ENCODE data around the gene PLOD2.

PLOD2 gene

DNA sequence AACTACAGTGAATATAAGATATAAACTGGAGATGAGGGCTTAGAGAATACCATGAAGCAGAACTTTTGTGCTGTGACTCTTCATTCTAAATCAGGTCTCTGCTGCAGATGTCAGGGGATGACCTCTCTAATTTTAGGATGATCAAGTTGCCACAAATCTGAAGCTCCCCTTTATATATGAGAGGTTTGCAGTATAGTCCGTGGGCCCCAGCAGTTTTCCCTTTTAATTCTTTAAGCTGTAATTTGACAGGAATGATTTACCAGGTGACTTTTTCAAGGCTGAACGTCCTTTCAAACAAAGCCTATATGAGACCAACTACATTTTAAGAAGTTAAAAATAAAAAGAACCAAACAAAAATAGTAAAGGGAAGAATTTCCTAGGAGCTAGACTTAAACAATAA is 4.9 kb upstream of the PLOD2 start:
- no peak for DNase-seq

DNA sequence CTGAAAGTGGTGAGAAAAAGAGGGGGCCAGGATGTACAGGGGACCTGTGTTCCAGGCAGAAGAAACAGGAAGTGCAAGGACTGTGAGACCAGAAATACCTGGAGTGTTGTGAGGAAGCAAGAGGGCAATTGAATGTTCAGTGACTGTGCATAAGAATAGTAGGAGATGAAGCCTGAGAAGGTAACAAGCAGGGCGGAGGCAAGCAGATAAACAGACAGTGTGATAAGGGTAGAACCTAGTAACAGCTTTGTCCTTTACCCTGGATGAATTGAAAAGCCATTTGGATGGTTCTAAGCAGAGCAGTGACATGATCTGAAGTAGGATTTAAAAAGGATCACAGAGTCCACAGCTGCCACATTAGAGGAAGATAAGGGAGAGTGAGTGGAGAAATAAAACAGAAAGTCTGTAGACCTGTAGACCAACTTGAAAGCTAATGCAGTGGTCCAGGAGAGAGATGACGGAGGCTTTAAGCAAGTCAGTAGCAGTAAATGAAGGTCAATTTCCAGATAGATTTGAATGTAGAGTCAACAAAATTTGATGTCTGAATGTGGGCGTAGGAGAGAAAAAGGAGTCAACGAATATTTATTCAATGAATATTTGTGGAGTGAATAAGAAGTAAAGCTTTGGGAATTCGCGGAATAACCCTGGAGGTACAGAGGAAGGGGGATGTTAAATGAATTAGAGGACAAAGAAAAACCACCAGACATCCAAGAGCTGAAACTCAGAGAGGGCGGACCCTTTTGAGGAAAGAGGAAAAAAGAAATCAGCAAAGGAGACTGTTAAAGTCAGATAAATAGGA is 4.2 kb upstream of the PLOD2 start:
- DNase-seq, result no peak

- no peak for DNase-seq
These were observed 3.5 kb upstream of the PLOD2 start for GRCh38 chr3:146164506-146164905.

GRCh38 chr3:146164071-146164470 is 3.1 kb upstream of the PLOD2 start:
- DNase-seq, result no peak

DNA sequence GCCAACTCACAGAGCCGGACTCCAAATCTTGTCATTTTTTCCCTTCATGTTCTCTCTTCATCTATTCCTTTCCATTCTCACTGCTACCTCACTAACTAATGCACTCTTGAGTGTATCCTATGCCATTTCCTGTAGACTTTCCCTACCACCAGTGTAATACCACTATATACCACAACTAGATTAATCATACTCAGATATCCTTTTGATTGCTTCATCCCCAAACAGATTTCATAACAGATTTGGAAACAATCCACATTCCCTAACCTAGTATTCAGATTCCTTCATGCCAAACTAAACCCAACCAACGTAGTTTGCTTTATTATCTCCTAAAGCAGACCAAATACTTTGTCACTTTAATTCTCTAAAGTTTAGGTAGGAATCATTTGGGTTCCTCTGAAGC is 2.6 kb upstream of the PLOD2 start:
- DNase-seq, result no peak

- DNase-seq, result no peak
These were observed 1.6 kb upstream of the PLOD2 start for GRCh38 chr3:146162561-146162960.

GRCh38 chr3:146161663-146162002 is 649 bp upstream of the PLOD2 start:
- DNase-seq, result peak; percentile 66

GRCh38 chr3:146160321-146160963 is 542 bp downstream of the PLOD2 start:
- peak; percentile 91 for DNase-seq

DNA sequence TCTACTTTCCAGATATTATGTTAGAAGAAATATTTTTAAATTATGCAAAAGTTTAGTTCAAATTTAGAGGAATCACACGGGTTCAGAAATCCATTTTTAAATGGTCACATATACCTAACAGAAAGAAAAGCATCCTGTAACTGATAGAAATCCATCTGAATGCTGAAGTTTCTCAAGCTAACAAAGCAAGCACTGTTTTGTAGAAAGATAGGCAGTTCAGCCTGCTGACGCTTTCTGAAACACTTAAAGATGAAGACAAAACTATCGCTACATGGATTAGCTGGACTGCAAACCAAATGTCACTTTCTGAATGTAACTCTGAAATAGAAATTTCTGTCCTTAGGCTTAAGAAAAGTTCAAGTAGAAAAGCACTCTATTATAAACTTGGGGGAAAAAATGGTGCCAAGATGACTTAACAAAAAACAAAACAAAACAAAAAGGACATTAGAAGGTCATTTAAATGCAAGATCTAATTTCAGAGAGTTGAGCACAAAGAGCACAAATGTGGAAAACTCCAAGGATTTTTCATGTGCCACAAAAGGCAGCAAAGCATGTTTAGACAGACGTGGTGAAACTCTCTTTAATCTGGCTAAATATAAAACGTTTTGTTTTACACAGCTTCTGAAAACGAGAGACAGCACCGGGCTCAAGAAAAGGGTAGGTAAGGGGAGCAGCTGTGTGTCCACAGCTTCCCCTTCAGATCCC is 1.2 kb downstream of the PLOD2 start:
- DNase-seq, result no peak

GRCh38 chr3:146159037-146159436 is 1.9 kb downstream of the PLOD2 start:
- no peak for DNase-seq

GRCh38 chr3:146157325-146158060 is 3.5 kb downstream of the PLOD2 start:
- no peak for DNase-seq

GRCh38 chr3:146156666-146157314 is 4.2 kb downstream of the PLOD2 start:
- no peak for DNase-seq

DNA sequence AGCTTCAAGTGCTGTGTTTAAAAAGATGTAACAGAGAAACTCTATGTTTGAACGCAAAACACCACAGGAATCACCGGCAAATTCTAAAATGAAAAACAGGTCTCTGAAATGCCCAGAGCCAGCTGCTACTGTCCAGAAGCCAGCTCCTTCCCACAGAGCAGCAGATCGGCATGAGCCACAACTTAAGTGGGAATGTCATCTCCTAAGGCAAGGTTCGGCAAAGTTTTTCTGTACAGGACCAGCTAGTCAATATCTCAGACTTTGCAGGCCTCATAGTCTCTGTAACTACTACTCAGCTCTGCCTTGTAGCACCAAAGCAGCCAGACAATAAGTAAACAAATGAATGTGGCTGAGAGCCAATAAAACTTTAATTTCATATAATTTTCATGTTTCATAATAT is 4.9 kb downstream of the PLOD2 start:
- DNase-seq, result peak; percentile 60

DNA sequence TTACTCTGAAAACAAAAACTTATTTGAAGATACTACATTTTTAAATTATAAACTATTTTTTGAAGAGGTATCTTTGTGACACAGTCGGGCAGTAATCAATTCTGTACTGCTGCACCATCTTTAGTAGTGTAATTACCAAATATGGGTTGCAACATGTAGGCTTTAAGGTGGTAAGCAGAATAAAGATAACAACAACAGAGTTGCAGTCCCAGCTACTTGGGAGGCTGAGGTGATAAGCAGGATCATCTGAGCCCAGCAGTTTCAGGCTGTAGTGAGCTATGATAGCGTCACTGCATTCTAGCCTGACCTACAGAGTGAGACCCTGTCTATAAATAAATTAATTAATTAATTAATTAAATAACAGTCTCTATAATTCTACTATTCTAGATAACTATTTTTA is 6.0 kb downstream of the PLOD2 start:
- DNase-seq, result no peak

- no peak for DNase-seq
These were observed 6.7 kb downstream of the PLOD2 start for GRCh38 chr3:146154316-146154715.

- DNase-seq, result no peak
These were observed 7.6 kb downstream of the PLOD2 start for GRCh38 chr3:146153429-146153828.

DNA sequence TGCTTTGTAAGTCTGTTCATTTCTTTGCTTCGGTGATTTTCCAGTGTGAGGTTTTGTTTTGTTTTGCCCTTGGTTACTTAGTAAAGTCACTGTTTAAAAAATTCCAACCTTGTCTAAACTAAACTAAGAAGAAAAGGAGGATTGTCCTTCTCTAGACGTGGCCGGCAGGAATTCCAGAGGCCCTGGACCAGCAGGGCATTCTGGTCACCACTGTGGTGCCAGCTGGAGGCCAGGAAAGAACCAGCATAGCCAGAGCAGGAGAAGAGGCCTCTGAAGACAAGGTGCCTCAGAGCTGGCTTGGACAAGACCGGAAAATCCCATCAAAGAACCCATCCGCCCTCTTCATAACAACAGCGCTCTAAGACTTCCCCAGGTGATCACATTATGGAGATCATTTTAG is 8.2 kb downstream of the PLOD2 start:
- peak; percentile 61 for DNase-seq

GRCh38 chr3:146148468-146148931 is 12.5 kb downstream of the PLOD2 start:
- DNase-seq, result no peak

- no peak for DNase-seq
These were observed 15.3 kb downstream of the PLOD2 start for GRCh38 chr3:146145642-146146041.

DNA sequence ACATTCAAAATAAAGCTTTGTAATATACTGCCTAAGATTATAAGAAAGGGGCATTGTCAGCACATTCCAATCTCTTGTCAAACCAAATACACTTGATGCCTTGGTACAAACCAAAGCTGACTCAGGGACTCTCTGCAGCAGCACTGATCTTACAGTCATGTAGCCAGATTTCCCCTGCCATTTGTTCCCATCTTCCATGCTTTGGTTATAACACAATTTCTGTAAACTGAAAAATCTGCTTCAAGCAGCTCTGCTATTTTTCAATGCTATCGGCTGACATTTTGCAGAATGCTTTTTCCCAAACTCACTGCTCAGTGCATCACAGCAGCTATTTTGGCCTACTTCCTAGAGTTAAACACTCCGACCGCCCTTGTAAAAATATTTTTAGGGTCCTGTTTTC is 18.2 kb downstream of the PLOD2 start:
- no peak for DNase-seq

GRCh38 chr3:146139586-146140110 is 21.3 kb downstream of the PLOD2 start:
- DNase-seq, result no peak

DNA sequence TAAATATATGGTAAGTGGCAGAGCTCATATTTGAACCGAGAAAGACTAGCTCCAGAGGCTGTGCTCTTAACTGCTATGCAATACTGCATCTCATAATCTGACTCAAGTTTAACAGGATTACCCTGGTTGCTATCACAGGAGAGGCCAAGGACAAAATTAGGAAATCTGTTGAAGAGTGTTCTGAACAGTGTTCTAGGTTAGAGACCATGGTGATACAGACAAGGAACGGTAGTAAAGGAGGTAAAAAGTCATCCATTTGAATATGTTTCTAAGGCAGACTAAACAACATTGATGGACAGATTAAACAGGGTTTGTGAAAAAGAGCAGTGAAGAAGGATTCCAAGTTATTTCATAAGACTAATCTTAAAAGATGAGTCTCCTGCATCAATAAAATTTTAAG is 22.1 kb downstream of the PLOD2 start:
- no peak for DNase-seq

GRCh38 chr3:146136647-146137046 is 24.3 kb downstream of the PLOD2 start:
- no peak for DNase-seq
